ENCODE results near the gene B9D2.

The B9D2 gene

GRCh38 chr19:41308450-41309179 lies 55.3 kb downstream of the B9D2 start:
- peak; percentile 75 for DNase-seq

DNA sequence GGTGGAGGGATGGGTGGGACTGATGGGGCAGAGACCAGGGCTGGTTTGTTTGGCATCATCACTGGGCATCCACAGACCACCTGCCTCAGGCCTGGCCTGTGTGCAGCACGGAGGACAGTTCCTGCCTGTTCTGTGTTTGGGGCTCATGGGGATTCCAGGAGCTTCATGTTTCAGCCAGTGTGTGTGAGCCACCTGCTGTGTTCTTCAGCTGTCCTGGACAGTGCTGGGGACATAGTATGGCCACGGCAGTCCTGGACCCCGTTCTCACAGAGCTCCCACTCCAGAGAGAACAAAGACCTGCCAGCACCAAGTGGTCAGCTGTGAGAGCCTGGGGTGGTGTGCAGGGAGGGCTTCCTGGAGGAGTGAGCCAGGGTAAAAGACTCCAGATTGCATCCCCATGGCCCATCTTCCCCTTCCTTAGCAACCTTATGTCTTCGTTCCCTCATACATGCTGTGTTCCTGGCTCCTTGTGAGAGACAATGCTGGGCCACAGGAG lies 55.9 kb downstream of the B9D2 start:
- DNase-seq = no peak

- no peak for DNase-seq
Observed at GRCh38 chr19:41307090-41307875, 56.7 kb downstream of the B9D2 start.

DNA sequence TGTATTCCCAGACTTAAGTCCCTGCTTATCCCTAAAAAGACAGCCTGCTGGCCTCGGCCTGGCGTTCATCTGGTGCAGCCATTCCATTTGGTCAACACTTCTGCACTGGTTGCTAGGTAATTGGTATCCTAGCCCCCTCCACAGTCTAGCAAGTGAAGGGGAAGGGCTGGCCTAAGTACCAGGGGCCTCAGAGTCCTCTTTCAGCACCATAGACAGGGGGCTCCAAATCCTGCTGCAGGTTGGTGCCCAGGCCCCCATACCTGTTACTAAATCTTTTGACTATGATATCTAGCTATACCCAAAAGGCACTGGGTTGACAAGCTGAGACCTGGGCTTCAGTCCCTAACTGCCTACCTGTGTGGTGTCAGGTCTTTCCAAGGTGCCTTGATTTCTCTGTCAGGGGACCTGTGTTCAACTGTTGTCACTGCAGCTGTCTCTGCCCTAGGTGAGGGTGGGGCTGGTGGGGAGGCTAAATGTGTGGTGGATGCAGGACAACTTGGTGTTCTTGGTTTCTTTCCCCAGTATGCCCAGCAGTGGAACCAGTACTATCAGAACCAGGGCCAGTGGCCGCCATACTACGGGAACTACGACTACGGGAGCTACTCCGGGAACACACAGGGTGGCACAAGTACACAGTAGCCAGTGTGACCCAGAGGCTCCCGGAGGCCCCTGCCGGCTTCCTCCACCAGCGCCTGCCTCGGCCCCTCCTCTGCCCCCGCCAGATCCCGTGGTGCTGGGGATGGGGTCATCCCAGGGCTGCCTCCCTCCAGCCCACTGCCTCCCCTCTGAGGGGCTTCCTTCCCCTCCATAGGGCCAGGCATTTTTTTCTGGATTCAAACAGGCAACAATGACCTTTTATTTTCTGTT lies 57.8 kb downstream of the B9D2 start:
- no peak for DNase-seq

DNA sequence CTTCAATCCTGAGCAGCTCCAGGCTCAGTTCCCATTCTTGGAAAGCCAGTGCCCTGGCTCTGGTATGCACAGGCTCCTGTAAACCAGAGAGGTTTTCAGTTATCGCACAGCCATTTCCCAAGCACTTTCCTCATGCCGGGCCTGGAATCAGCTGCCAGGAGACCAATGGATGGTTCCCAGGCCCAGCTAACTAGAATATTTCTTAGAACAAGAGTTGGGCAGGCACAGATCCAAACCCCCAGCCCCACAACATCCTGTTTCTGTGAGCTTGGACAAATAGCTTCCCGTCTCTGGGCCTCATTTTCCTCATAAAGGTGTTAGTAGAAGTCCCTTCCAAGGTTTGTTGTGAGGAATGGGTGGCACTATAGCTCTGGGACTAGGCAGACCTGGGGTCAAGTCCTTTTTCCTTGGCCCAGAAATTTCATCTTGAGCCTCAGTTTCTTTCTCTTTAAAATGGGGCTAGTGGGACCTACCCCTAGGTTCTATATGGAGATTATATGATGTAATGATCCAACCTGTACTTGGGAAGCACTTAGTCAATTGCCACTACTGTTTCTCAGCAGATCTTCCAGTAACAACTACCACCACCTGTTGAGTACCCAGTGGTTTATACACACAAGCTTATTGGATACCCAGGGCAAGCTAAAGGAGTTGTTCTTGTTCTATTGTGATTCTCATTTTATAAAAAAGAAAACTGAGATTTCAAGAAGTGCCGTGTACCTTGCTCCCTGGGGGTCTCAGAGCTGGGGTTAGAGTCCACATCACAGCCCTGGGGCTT lies 59.1 kb downstream of the B9D2 start:
- no peak for DNase-seq
